Thoracic aorta (tissue), 2 donors: Measurements from ENCODE around the gene COL16A1. TPM values are rescaled to one million over a fixed set of nuclear protein-coding genes. Genes with fewer than 3 reads are reported as not detected.

Source experiments
- ATAC-seq: fragments of 150-250 bp; one replicate; pipeline ENCODE4 v1.8.0; 2017; ENCODE audit warnings: low read depth; ENCODE audit not compliant: insufficient number of reproducible peaks, low FRiP score
- DNase-seq: peaks from one replicate; pipeline ENCODE4 v3.0.0-alpha.2; 2020; ENCODE audit warnings: low spot score
- H3K27ac ChIP-seq, 2 donors: fragments of 200-600 bp; sonication (generic); 1 replicate in 1 of 2; 2 replicates in 1 of 2; pipeline ENCODE4 v1.5.1; 2016; ENCODE audit warnings: mild to moderate bottlenecking in 2 of 2, moderate library complexity in 2 of 2
- H3K27me3 ChIP-seq: fragments of 200-600 bp; sonication (generic); replicated peaks from 2 replicates; pipeline ENCODE4 v1.6.0; 2016; ENCODE audit warnings: mild to moderate bottlenecking; ENCODE audit not compliant: insufficient read depth
- H3K36me3 ChIP-seq: fragments of 200-600 bp; sonication (generic); one replicate; pipeline ENCODE4 v1.5.1; 2016
- H3K4me1 ChIP-seq, 2 donors: fragments of 200-600 bp; sonication (generic); 1 replicate in 1 of 2; 2 replicates in 1 of 2; pipeline versions ENCODE4 v1.5.1 to v1.6.0; 2016; ENCODE audit warnings: low read depth in 2 of 2, mild to moderate bottlenecking in 1 of 2; ENCODE audit not compliant: control insufficient read depth in 1 of 2
- H3K4me3 ChIP-seq: fragments of 200-600 bp; sonication (generic); 2 replicates; pipeline ENCODE4 v1.5.1; 2016; ENCODE audit warnings: mild to moderate bottlenecking
- H3K9me3 ChIP-seq: fragments of 200-600 bp; sonication (generic); 2 replicates; pipeline ENCODE4 v1.5.1; 2016
- CTCF ChIP-seq: fragments of 200-600 bp; sonication (generic); IDR thresholded peaks from one replicate; pipeline ENCODE4 v1.5.1; 2019; ENCODE audit warnings: antibody characterized with exemption
- total RNA-seq, 2 donors: library from RNA; depleted of rRNA; stranded (reverse); fragments of >200 nt; gene quantifications; one replicate each; pipeline versions ENCODE4 v1.1.0 to v1.2.3, GENCODE V29; 2016

Gene COL16A1
- total RNA-seq = 100 to 1,000 TPM; 183 to 323 TPM

DNA sequence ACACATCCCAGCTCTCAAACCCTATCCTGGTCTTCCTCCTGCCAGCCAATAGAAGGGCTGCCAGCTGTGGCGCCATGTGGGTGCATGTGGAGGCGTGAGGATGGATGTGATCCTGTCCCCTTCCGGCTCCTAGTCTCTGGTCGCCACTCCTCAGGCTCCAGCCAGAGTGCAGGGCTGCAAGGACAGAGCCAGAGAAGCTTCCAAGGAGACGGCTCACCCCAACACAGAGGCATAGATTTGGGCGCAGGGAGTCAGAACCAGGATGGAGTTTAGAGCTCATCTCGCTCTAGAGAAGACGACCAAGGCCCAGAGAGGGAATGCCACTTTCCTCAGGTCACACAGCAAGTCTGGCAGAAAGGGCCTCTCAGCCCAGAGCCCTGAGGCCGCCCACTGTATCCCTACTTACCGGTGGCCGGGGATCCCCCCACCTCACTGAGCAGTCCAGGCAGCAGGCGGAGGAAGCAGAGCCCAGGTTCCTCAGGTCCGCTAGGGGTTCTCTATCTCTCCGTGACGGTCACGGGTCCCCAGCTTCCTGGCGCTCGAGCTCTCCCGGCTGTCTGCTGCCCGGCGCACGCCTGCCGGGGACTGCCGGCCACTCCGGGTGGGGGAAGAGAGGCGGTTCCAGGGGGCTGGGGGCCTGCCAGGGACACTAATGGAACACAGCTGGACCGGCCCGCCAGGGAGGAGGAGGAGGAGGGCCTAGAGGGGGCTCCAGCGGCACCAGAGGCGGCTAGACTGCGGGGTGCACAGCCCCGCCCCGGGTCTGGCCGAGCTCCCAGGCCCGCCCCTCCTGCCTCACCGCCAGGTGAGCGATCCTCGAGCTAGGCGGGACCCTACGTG is at the start of gene COL16A1:
Gene COL16A1 (minus strand): TSS at position 587 of the 840 bp plus-strand sequence. CDS start 1,824 bp downstream, outside the sequence.
- Histone ChIP-seq H3K4me1 (peaks cover 22 to 73% of the 10 kb centered on the region in 2 donors), H3K9me3 (no peaks in the 10 kb centered on the region), H3K36me3 (peaks cover 7% of the 10 kb centered on the region), H3K27ac (peak within 1 kb of the TSS; percentile 61 to 92), H3K27me3 (no peaks in the 10 kb centered on the region), H3K4me3 (peak within 1 kb of the TSS; percentile 61)
- peak; percentile 24 for DNase-seq
- peak; percentile 14 for ATAC-seq
- TF ChIP-seq CTCF = peak; percentile 22

- ATAC-seq (no peak), DNase-seq (no peak)
- H3K36me3 ChIP-seq = no peaks in the 10 kb centered on the region
- TF ChIP-seq CTCF = no peak
- peak overlapping the region; percentile 56 to 72 for H3K27ac ChIP-seq
- H3K9me3 ChIP-seq = no peaks in the 10 kb centered on the region
- H3K27me3 ChIP-seq = no peaks in the 10 kb centered on the region
- H3K4me1 ChIP-seq = peaks cover 13 to 33% of the 10 kb centered on the region in 2 donors
- no peak overlapping the region for H3K4me3 ChIP-seq
These were observed 49.2 kb upstream of the COL16A1 start for GRCh38 chr1:31752952-31753475.

DNA sequence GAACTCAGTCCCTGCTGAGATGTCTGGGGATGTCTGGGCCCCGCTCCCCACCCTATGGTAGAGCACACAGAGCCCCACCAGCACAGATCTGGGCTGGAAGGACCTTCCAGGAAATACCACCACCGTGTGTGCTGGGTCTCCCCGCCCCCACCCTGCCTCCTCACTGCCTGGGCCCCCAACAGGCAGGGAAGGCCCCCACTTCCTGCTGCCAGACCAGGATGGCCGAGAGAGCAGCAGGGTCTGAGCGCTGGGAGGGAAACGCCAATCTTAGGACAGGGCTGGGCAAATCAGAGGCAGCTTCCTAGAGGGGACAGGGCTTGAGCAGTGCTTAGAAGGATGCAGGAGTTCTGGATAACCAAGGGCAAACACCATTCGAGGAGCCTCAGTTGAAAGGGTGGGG is 48.4 kb upstream of the COL16A1 start:
- H3K4me1 ChIP-seq = peaks cover 13 to 33% of the 10 kb centered on the region in 2 donors
- no peak for TF ChIP-seq CTCF
- H3K36me3 ChIP-seq = no peaks in the 10 kb centered on the region
- no peak for ATAC-seq
- H3K4me3 ChIP-seq = no peak overlapping the region
- no peaks in the 10 kb centered on the region for H3K27me3 ChIP-seq
- no peak overlapping the region for H3K27ac ChIP-seq
- DNase-seq = no peak
- no peaks in the 10 kb centered on the region for H3K9me3 ChIP-seq

- no peak for TF ChIP-seq CTCF
- no peak for ATAC-seq
- DNase-seq = no peak
- Histone ChIP-seq H3K9me3 (no peaks in the 10 kb centered on the region), H3K4me3 (no peak overlapping the region), H3K27ac (no peak overlapping the region), H3K4me1 (peaks cover 13 to 33% of the 10 kb centered on the region in 2 donors), H3K36me3 (no peaks in the 10 kb centered on the region), H3K27me3 (no peaks in the 10 kb centered on the region)
These were observed 48.0 kb upstream of the COL16A1 start for GRCh38 chr1:31751822-31752241.

- DNase-seq (no peak), ATAC-seq (no peak)
- H3K9me3 ChIP-seq = no peaks in the 10 kb centered on the region
- H3K4me3 ChIP-seq = no peak overlapping the region
- no peak overlapping the region for H3K27ac ChIP-seq
- H3K27me3 ChIP-seq = no peaks in the 10 kb centered on the region
- no peak for TF ChIP-seq CTCF
- peaks cover 13 to 33% of the 10 kb centered on the region in 2 donors for H3K4me1 ChIP-seq
- no peaks in the 10 kb centered on the region for H3K36me3 ChIP-seq
These were observed 47.2 kb upstream of the COL16A1 start for GRCh38 chr1:31750858-31751510.
